OCI-LY3 (cell line): Measurements from ENCODE around the gene DEPDC7.

ENCODE experiments used
- CTCF ChIP-seq: fragments of 200-600, 300-600 bp; sonication (generic); IDR thresholded peaks from 2 replicates; pipeline ENCODE4 v1.5.1; 2014; ENCODE audit warnings: antibody characterized with exemption, low read length, low read depth
- EZH2phosphoT487 ChIP-seq: fragments of 200-600 bp; shearing (Covaris generic); IDR thresholded peaks from 2 replicates; pipeline ENCODE4 v1.6.1; 2018; ENCODE audit warnings: antibody characterized with exemption, mixed run types, low read depth

DNA sequence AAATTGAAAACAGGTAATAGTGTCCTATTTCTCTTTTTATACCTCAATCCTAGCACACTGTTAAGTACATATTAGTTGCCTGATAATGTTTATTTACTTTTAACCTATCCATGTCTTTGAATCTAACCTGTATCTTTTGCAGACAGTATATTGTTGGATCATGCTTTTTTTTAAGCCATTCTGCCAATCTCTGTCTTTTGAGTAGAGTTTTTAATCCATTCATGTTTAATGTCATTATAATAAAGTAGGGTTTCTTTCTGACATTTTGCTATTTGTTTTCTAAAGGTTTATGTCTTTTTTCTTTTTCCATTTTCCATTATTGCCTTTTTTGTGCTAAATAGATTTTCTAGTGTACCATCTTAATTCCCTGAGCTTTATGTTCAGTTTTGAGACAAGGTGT, 23.8 kb upstream of the DEPDC7 start:
- TF ChIP-seq CTCF, result no peak
- no peak for TF ChIP-seq EZH2phosphoT487
